Stimulated activated CD8-positive, alpha-beta memory T cell treated with anti-CD3 and anti-CD28 coated beads, Interleukin-7, amount 100 ng/mL, for 48 hours (primary cell): Measurements from ENCODE around the gene MAN2A1.
"Not testable (repeated sequence)": the region's sequence is repeated elsewhere in the genome, so short reads cannot be mapped to it uniquely, and the experiment has no call there.

Experiments used
- DNase-seq, 2 donors: peaks; one replicate each; pipeline ENCODE4 v3.0.0-alpha.2; 2020; ENCODE audit warnings: low read depth in 1 of 2; ENCODE audit errors: extremely low read depth in 1 of 2

Gene MAN2A1

DNA sequence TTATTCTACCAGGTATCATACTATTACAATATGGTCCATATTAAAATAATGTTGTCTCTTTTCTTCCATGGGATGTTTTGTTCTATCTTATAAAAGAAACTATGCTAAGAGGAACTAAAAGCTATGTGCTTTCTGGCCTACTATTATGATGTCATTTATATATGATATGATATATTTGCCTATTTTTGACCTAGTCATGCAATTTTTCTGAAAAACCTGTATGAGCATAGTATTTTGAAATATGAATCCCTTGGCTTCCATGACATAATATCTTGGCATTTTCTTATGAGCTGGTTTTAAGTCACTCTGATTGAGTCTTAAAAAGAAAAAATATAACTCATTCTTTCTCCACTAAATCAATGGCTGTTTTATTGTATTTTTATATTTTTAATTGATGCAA, 60.7 kb downstream of the MAN2A1 start:
- DNase-seq: no peak

- no peak for DNase-seq
Measured at GRCh38 chr5:109753279-109753678, 63.6 kb downstream of the MAN2A1 start.

DNA sequence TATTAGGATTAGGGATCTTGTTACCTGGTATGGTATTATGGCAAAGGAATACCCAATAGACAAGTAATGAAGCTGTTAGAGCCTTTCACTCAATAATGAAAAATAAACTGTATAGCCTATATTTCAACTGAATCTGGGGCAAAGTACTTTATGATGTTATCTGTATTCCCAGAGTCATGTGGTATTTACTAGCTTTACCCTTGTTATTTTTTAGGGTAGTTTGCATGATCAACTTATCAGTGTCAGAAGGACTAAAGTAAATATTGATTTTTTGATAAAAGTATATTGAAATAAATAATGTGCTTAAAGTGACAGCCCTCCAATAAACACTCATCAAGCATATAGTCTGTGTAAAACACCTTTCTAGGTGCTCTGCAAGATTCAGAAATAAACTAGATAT, 64.6 kb downstream of the MAN2A1 start:
- DNase-seq: no peak

GRCh38 chr5:109755761-109756160, 66.0 kb downstream of the MAN2A1 start:
- DNase-seq: no peak

DNA sequence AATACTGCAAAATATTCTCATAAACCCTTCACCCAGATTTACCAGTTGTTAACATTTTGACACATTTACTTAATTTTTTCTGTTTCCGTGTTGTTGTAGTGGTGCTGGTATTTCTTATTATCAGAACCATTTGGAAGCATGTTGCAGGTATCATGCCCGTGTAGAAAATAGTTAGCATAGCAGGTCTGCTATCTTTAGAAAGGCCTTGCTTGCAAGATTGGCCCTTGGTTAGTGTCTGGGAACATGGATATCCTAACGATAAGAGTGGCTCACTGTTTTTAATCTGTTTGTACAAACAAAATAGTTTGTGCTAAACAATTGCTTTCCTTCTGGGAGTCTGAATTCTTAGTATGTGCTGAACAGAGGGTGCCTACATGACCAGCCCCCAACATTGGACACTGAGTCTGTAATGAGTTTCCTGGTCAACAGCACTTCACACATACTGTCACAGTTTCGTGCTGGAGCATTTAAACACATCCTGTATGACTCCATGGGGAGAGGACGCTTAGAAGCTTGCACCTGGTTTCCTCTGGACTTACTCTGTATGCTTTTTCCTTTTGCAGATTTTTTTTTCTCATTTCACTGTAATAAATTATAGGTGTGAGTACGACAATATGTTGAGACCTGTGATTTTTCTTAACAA, 66.9 kb downstream of the MAN2A1 start:
- no peak for DNase-seq

- no peak for DNase-seq
Measured at GRCh38 chr5:109757490-109757889, 67.8 kb downstream of the MAN2A1 start.

- DNase-seq: no peak
Measured at GRCh38 chr5:109759306-109759705, 69.6 kb downstream of the MAN2A1 start.

DNA sequence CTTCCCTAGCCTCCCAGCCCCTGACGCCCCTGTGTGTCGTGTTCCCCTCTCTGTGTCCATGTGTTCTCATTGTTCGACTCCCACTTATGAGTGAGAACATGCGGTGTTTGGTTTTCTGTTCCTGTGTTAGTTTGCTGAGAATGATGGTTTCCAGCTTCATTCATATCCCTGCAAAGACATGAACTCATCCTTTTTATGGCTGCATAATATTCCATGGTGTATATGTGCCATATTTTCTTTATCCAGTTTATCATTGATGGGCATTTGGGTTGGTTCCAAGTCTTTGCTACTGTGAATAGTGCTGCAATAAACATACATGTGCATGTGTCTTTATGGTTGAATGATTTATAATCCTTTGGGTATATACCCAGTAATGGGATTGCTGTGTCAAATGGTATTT, 70.4 kb downstream of the MAN2A1 start:
- DNase-seq: not testable (repeated sequence)

GRCh38 chr5:109762821-109763220, 73.1 kb downstream of the MAN2A1 start:
- no peak for DNase-seq

- no peak for DNase-seq
Measured at GRCh38 chr5:109767184-109767995, 77.7 kb downstream of the MAN2A1 start.

GRCh38 chr5:109767997-109768396, 78.3 kb downstream of the MAN2A1 start:
- DNase-seq: no peak

- no peak for DNase-seq
Measured at GRCh38 chr5:109769597-109770291, 80.0 kb downstream of the MAN2A1 start.

GRCh38 chr5:109775130-109775529, 85.4 kb downstream of the MAN2A1 start:
- DNase-seq: no peak

GRCh38 chr5:109779036-109779735, 89.5 kb downstream of the MAN2A1 start:
- no peak for DNase-seq

- DNase-seq: no peak
Measured at GRCh38 chr5:109784687-109785086, 95.0 kb downstream of the MAN2A1 start.

- no peak for DNase-seq
Measured at GRCh38 chr5:109786206-109786855, 96.6 kb downstream of the MAN2A1 start.

- no peak for DNase-seq
Measured at GRCh38 chr5:109788596-109788995, 98.9 kb downstream of the MAN2A1 start.

- no peak for DNase-seq
Measured at GRCh38 chr5:109792613-109793012, 102.9 kb downstream of the MAN2A1 start.

DNA sequence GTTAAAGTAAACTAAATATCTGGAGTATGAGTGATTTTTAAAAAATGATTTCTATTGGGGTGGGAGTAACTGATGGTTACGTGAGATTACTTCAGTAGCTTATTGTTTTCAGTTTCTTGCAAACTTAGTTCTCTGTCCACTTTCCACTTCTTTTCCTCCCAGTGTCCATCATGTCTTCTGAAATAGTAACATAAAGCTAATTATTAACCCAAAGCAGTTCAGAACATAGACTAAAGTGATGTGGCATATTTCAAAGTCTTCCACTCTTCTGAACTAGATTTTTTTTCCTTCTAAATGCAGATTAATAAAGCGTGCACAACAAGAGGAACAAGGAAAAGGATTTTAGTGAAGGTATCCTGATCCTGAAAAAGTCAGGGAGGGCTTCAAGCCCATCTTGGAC, 114.1 kb downstream of the MAN2A1 start:
- DNase-seq: no peak

DNA sequence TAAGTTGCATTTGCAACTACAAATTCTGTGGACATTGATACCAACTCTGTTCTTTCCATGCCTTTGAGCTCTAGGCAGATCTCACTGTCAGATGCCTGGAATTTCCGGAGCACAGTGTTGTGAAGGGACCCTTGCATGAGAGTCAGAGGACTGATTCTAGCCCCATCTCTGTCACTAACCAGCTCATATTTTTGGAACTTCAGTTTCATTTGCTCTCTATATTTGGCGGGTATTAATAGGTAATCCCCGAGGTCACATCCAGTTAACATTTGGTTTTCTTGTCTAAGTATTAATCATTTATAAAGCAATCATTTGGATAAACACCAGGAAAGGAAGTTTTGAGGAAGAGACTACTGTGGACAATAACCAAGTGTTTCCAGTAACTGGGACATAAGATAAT, 115.7 kb downstream of the MAN2A1 start:
- no peak for DNase-seq

DNA sequence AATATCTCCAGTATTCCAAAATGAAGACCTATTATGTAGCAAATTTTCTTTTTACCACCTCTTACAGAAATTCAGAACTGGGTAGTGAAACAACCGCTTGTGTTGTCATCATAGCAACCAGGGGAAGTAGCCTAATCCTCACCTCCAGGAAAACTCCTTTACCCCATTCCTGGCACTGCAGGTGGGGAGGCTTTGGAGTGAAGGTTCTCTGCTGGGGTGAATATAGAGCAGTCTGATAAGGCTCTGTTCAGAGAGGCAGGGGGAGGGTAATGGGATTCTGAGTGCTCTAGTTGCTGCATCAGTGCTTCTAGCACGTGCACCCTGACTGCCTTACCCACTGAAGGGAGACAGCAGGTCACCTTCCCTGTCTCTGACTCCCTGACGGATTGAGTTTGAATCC, 116.2 kb downstream of the MAN2A1 start:
- DNase-seq: no peak
